Kasumi-1 (cell line): Measurements from ENCODE around the gene FOXP1.
"Not testable (repeated sequence)": the region's sequence is repeated elsewhere in the genome, so short reads cannot be mapped to it uniquely, and the experiment has no call there.

Experiments used
- DNase-seq, 2 experiments: peaks; one replicate each; lab custom pipeline; 2025; lab: John Stamatoyannopoulos, UW

The FOXP1 gene

GRCh38 chr3:71330505-71330904 lies 253.0 kb downstream of the FOXP1 start:
- DNase-seq: no peak

- DNase-seq: no peak
These were observed 253.7 kb downstream of the FOXP1 start for GRCh38 chr3:71329817-71330216.

- DNase-seq: no peak
These were observed 254.6 kb downstream of the FOXP1 start for GRCh38 chr3:71328926-71329325.

GRCh38 chr3:71327936-71328335 lies 255.6 kb downstream of the FOXP1 start:
- DNase-seq: no peak

GRCh38 chr3:71325715-71326114 lies 257.8 kb downstream of the FOXP1 start:
- DNase-seq: no peak

GRCh38 chr3:71324224-71324623 lies 259.3 kb downstream of the FOXP1 start:
- DNase-seq: not testable (repeated sequence)

- DNase-seq: no peak
These were observed 260.0 kb downstream of the FOXP1 start for GRCh38 chr3:71323558-71323957.

- DNase-seq: peak in 1 of 2 experiments; percentile 13
These were observed 261.4 kb downstream of the FOXP1 start for GRCh38 chr3:71322154-71322553.

GRCh38 chr3:71319771-71320170 lies 263.8 kb downstream of the FOXP1 start:
- no peak for DNase-seq

- DNase-seq: no peak
These were observed 265.1 kb downstream of the FOXP1 start for GRCh38 chr3:71318458-71318827.

GRCh38 chr3:71317749-71318457 lies 265.6 kb downstream of the FOXP1 start:
- DNase-seq: peak; percentile 67 to 68

- DNase-seq: no peak
These were observed 266.4 kb downstream of the FOXP1 start for GRCh38 chr3:71317140-71317539.

GRCh38 chr3:71316066-71316777 lies 267.3 kb downstream of the FOXP1 start:
- peak; percentile 9 to 27 for DNase-seq

- no peak for DNase-seq
These were observed 268.1 kb downstream of the FOXP1 start for GRCh38 chr3:71315431-71315830.

GRCh38 chr3:71313844-71314243 lies 269.7 kb downstream of the FOXP1 start:
- DNase-seq: no peak

GRCh38 chr3:71312461-71312860 lies 271.1 kb downstream of the FOXP1 start:
- no peak for DNase-seq

- DNase-seq: no peak
These were observed 271.9 kb downstream of the FOXP1 start for GRCh38 chr3:71311661-71312046.

- DNase-seq: no peak
These were observed 272.4 kb downstream of the FOXP1 start for GRCh38 chr3:71310980-71311660.

GRCh38 chr3:71310359-71310979 lies 273.1 kb downstream of the FOXP1 start:
- peak; percentile 54 to 67 for DNase-seq

- no peak for DNase-seq
These were observed 273.6 kb downstream of the FOXP1 start for GRCh38 chr3:71309886-71310285.

- peak in 1 of 2 experiments; percentile 17 for DNase-seq
These were observed 274.2 kb downstream of the FOXP1 start for GRCh38 chr3:71309342-71309741.

- DNase-seq: no peak
These were observed 274.7 kb downstream of the FOXP1 start for GRCh38 chr3:71308836-71309235.
